GM12865 (cell line): Measurements from ENCODE around the gene USPL1.

ENCODE experiments used
- DNase-seq: peaks from one replicate; pipeline ENCODE4 v3.0.0; 2010; ENCODE audit warnings: low read depth
- H3K4me3 ChIP-seq: 2 replicates; pipeline ENCODE4 v1.5.1; 2011; ENCODE audit warnings: mild to moderate bottlenecking, low read depth, low read length, control low read depth
- CTCF ChIP-seq: IDR thresholded peaks from 2 replicates; pipeline ENCODE4 v1.5.1; 2011; ENCODE audit warnings: low read length, control low read depth, low read depth, inconsistent platforms; ENCODE audit not compliant: insufficient read depth; ENCODE audit errors: missing control alignments

Gene USPL1

GRCh38 chr13:30622551-30622950 is 4.8 kb downstream of the USPL1 start:
- no peak overlapping the region for H3K4me3 ChIP-seq
- TF ChIP-seq CTCF, result no peak
- DNase-seq, result no peak

- no peak overlapping the region for H3K4me3 ChIP-seq
- no peak for DNase-seq
- no peak for TF ChIP-seq CTCF
Observed at GRCh38 chr13:30623392-30623791, 5.7 kb downstream of the USPL1 start.

GRCh38 chr13:30624630-30625029 is 6.9 kb downstream of the USPL1 start:
- no peak overlapping the region for H3K4me3 ChIP-seq
- no peak for DNase-seq
- no peak for TF ChIP-seq CTCF

GRCh38 chr13:30629527-30629926 is 11.8 kb downstream of the USPL1 start:
- H3K4me3 ChIP-seq, result no peak overlapping the region
- DNase-seq, result no peak
- TF ChIP-seq CTCF, result no peak

- TF ChIP-seq CTCF, result no peak
Observed at GRCh38 chr13:30633861-30634260, 16.1 kb downstream of the USPL1 start.

GRCh38 chr13:30634838-30635237 is 17.1 kb downstream of the USPL1 start:
- H3K4me3 ChIP-seq, result no peak overlapping the region
- TF ChIP-seq CTCF, result no peak
- DNase-seq, result no peak

More at GRCh38 chr13:30633861-30634260, 16.1 kb downstream of the USPL1 start:
- no peak overlapping the region for H3K4me3 ChIP-seq
- DNase-seq, result no peak

GRCh38 chr13:30638301-30638700 is 20.6 kb downstream of the USPL1 start:
- no peak for TF ChIP-seq CTCF
- no peak overlapping the region for H3K4me3 ChIP-seq
- no peak for DNase-seq
